NCI-H2107 treated with DMSO at 0.1 percent for 48 hours (cell line): Measurements from ENCODE around the gene CENPE.

Experiments
- DNase-seq: peaks from one replicate; lab custom pipeline; 2025; ENCODE audit not compliant: unreplicated experiment; lab: John Stamatoyannopoulos, UW

Gene CENPE

GRCh38 chr4:103075894-103076746 lies 122.0 kb downstream of the CENPE start:
- no peak for DNase-seq

- no peak for DNase-seq
These were observed 122.7 kb downstream of the CENPE start for GRCh38 chr4:103075435-103075893.

- no peak for DNase-seq
These were observed 123.3 kb downstream of the CENPE start for GRCh38 chr4:103074744-103075434.

GRCh38 chr4:103073792-103074438 lies 124.2 kb downstream of the CENPE start:
- no peak for DNase-seq

- DNase-seq: no peak
These were observed 130.1 kb downstream of the CENPE start for GRCh38 chr4:103067841-103068547.

GRCh38 chr4:103060453-103061148 lies 137.5 kb downstream of the CENPE start:
- DNase-seq: no peak
